Measurements from ENCODE around the gene ZNF571.

ZNF571 gene

DNA sequence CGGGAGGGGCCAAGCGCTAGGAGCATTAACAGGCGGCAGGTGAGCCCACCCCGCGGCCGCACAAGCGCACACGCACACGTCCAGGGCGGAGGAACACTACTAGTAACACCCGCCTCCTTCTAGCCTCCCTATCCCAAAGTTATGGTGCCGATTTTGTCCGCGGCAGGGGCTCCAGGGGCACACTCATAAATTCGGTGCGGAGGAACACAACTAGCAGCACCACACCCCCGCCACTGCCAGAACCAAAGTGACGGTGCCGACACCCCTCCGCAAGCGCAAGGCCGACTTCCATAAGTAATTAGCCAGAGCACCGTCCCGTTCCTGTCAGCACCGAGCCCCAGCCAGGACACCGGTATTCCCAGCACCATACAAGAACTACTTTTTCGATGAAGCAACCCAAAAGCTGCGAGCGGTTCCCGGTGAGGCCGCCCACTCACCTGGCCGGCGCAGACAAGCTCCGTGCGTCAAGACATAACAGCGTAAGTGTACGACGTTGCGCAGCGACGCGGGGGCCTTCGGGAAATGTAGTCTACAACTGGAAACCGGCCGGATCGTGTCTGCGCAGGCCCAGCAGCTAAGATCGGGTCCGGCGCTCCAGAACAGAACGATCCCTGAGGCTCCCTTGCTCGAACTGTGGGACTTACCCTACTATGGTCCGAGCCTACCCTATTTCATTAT lies at the start of gene ZNF571, which contains the start of gene ZNF540:
Gene ZNF571, minus strand, starts transcription at position 489 of the 678 bp plus-strand sequence. CDS start 8,116 bp downstream, outside the sequence.
Gene ZNF540, plus strand, starts transcription at position 573 of the 678 bp plus-strand sequence. CDS start 3,572 bp downstream, outside the sequence.
- peaks cover 19% of the 10 kb centered on the region for H3K4me1 Mint-ChIP-seq (ENCODE audit: low read depth)
- H3K36me3 Mint-ChIP-seq (ENCODE audit: low read depth): peaks cover 11% of the 10 kb centered on the region
- peaks cover 6% of the 10 kb centered on the region for H3K27me3 Mint-ChIP-seq
- H3K4me3 Mint-ChIP-seq: peak within 1 kb of the TSS; percentile 95
- intact Hi-C loops (cut with micrococcal nuclease): loop anchor here (2.0 to 10.0 kb wide), 3 partner anchors 60 to 222 kb away; partner anchors contain the start of genes ZFP30, ZNF527 and ZNF570
- H3K9me3 Mint-ChIP-seq: peaks cover 56% of the 10 kb centered on the region
- peak within 1 kb of the TSS; percentile 82 for H3K27ac Mint-ChIP-seq

DNA sequence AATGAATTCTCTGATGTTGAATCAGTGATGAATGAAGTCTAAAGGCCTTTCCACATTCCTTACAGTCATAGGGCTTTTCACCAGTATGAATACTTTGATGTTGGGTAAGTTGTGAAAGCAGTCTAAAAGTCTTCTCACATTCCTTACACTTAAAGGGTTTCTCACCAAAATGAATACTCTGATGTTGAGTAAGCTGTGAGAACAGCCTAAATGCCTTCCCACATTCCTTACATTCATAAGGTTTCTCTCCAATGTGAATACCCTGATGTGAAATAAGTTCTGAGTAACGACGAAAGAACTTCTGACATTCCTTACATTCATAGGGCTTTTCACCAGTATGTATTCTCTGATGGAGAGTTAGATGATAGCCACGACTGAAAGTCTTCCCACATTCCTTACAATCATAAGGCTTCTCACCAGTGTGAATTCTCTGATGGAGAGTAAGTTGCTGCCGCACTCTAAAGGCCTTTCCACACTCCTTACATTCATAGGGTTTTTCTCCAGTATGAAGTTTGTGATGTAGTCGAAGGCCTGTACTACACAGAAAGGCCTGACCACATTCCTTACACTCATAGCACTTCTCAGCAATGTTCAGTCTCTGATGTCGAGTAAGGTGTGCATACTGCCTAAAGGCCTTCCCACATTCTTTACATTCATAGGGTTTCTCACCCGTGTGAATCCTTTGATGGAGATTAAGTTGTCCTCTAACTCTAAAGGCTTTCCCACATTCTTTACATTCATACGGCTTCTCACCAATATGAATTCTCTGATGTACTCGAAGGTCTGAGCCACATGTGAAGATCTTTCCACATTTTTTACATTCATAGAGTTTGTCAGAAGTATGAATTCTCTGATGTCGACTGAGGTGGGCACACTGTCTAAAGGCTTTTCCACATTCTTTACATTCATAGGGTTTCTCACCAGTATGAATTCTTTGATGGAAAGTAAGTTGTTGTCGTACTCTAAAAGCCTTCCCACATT lies 40.8 kb upstream of the ZNF571 start:
- H3K4me1 Mint-ChIP-seq (ENCODE audit: low read depth): no peaks in the 10 kb centered on the region
- no peaks in the 10 kb centered on the region for H3K27me3 Mint-ChIP-seq
- peaks cover 79% of the 10 kb centered on the region for H3K9me3 Mint-ChIP-seq
- H3K36me3 Mint-ChIP-seq (ENCODE audit: low read depth): peaks cover 45% of the 10 kb centered on the region
- H3K27ac Mint-ChIP-seq: no peak overlapping the region
- H3K4me3 Mint-ChIP-seq: no peak overlapping the region
- intact Hi-C loops (cut with micrococcal nuclease): no loop called here

DNA sequence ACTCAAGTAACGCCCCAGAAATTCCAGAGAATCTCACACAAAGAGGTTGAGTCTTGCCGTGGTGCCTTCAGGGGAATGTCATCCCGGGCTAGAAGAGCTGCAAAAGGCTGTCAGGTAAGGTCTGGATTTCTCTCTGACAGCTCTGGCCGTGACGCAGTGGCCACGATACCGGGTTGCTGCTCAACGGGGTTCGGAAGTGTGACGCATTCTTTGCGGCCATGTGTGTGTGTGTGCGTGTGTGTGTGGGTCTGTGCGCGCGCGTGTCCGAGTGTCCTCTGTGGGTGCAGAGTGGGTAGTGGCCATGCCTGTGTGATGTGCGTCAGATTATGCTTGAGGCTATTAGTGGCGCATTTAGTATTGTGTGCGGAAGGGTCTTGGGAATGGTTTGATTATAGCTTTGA lies 390 bp upstream of the ZNF571 start:
- H3K36me3 Mint-ChIP-seq (ENCODE audit: low read depth): peaks cover 11% of the 10 kb centered on the region
- peaks cover 6% of the 10 kb centered on the region for H3K27me3 Mint-ChIP-seq
- H3K4me1 Mint-ChIP-seq (ENCODE audit: low read depth): peaks cover 19% of the 10 kb centered on the region
- H3K9me3 Mint-ChIP-seq: peaks cover 54% of the 10 kb centered on the region
- H3K27ac Mint-ChIP-seq: peak overlapping the region; percentile 82
- intact Hi-C loops (cut with micrococcal nuclease): loop anchor here (2.0 to 10.0 kb wide), 3 partner anchors 60 to 223 kb away; partner anchors contain the start of genes ZFP30, ZNF527 and ZNF570
- H3K4me3 Mint-ChIP-seq: peak overlapping the region; percentile 95

DNA sequence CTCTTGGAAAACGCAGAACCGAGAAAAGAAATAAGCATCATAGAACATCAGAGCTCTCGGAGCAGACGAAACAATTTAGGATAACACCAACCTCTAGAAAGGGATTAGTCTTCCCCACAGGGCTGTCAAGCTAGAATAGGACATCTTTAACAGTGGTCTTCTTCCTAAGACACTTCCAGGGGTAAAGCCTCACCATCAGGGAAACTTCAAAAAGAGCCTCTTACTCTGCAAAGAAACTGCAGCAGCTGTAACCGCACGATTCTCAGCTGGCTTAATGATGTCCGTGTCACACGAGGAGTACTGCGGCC lies 642 bp downstream of the ZNF571 start:
- Mint-ChIP-seq H3K27me3 (peaks cover 6% of the 10 kb centered on the region), H3K9me3 (peaks cover 57% of the 10 kb centered on the region), H3K27ac (peak overlapping the region; percentile 82), H3K36me3 (ENCODE audit: low read depth) (peaks cover 11% of the 10 kb centered on the region), H3K4me3 (peak overlapping the region; percentile 95), H3K4me1 (ENCODE audit: low read depth) (peaks cover 19% of the 10 kb centered on the region)
- intact Hi-C loops (cut with micrococcal nuclease): loop anchor here (2.0 to 10.0 kb wide), 3 partner anchors 61 to 222 kb away; partner anchors contain the start of genes ZFP30, ZNF527 and ZNF570

DNA sequence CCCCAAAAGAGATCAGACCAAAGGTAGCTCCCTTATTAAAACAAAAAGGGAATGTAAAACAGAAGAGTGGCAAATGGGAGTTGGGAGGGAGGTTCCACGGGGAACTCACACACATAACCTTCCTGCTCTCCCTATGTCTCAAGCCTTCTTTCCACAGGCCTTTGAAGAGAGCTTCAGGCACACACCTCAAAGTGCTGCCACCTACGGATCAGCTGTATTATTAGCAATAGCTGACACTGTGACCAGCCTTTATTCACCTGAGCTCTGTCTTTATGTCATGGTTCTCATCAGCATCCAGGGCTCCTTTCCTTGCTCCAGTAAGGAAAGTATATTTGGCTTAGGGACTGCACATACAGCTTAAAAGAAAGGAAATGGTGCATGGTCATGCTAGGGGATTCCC lies 11.3 kb downstream of the ZNF571 start:
- Mint-ChIP-seq H3K4me1 (ENCODE audit: low read depth) (no peaks in the 10 kb centered on the region), H3K27ac (no peak overlapping the region), H3K36me3 (ENCODE audit: low read depth) (peaks cover 27% of the 10 kb centered on the region), H3K4me3 (no peak overlapping the region), H3K27me3 (no peaks in the 10 kb centered on the region), H3K9me3 (peaks cover 48% of the 10 kb centered on the region)
- intact Hi-C loops (cut with micrococcal nuclease): no loop called here

DNA sequence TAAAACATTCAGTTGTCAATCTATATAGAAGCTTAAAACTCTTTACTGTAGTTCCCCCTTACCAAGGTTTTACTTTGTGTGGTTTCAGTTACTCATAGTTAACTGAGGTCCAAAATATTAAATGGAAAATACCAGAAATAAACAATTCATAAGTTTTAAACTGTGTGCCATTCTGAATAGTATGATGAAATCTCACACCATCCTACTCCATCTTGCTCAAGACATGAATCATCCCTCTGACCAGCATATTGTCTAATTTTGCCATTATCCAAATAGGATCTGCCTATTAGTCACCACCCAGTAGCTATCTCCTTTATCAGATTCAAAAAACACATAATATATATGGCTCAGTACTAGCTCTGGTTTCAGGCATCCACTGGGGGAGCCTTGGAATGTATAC lies 22.4 kb downstream of the ZNF571 start:
- Mint-ChIP-seq H3K4me1 (ENCODE audit: low read depth) (no peaks in the 10 kb centered on the region), H3K27me3 (no peaks in the 10 kb centered on the region), H3K9me3 (peaks cover 44% of the 10 kb centered on the region), H3K4me3 (no peak overlapping the region), H3K27ac (no peak overlapping the region), H3K36me3 (ENCODE audit: low read depth) (peaks cover 58% of the 10 kb centered on the region)
- intact Hi-C loops (cut with micrococcal nuclease): no loop called here

DNA sequence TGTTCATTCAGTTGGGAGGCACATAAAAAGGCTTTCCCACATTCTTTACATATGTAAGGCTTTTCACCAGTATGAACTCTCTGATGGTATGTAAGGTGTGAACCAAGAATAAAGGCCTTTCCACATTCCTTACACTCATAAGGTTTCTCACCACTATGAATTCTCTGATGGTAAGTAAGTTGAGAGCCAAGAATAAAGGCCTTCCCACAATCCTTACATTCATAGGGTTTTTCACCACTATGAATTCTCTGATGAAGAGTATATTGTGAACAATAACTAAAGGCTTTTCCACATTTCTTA lies 29.3 kb downstream of the ZNF571 start:
- H3K27me3 Mint-ChIP-seq: no peaks in the 10 kb centered on the region
- H3K27ac Mint-ChIP-seq: no peak overlapping the region
- H3K36me3 Mint-ChIP-seq (ENCODE audit: low read depth): peaks cover 59% of the 10 kb centered on the region
- intact Hi-C loops (cut with micrococcal nuclease): no loop called here
- peaks cover 91% of the 10 kb centered on the region for H3K9me3 Mint-ChIP-seq
- no peaks in the 10 kb centered on the region for H3K4me1 Mint-ChIP-seq (ENCODE audit: low read depth)
- no peak overlapping the region for H3K4me3 Mint-ChIP-seq

DNA sequence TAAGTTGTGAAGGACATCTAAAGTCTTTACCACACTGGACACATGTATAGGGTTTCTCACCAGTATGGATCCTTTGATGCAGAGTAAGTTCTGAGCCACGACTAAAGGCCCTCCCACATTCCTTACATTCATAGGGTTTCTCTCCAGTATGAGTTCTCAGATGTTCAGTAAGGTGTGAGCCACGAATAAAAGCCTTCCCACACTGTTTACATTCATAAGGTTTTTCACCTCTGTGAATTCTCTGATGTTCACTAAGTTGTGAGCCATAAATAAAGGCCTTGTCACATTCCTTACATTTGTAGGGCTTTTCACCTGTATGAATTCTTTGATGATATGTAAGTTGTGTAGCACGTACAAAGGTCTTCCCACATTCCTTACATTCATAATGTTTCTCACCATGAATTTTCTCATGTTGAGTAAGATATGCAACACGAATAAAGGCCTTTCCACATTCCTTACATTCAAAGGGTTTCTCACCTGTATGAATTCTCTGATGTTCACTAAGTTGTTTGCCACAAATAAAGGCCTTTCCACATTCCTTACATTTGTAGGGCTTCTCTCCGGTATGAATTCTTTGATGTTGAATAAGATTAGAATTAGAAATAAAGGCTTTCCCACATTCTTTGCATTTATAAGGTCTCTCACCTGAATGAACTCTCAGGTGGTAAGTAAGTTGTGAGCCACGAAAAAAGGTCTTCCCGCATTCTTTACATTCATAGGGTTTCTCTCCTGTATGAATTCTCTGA lies 29.8 kb downstream of the ZNF571 start:
- Mint-ChIP-seq H3K36me3 (ENCODE audit: low read depth) (peaks cover 54% of the 10 kb centered on the region), H3K27me3 (no peaks in the 10 kb centered on the region), H3K4me3 (no peak overlapping the region), H3K9me3 (peaks cover 86% of the 10 kb centered on the region), H3K4me1 (ENCODE audit: low read depth) (no peaks in the 10 kb centered on the region), H3K27ac (no peak overlapping the region)
- intact Hi-C loops (cut with micrococcal nuclease): no loop called here

DNA sequence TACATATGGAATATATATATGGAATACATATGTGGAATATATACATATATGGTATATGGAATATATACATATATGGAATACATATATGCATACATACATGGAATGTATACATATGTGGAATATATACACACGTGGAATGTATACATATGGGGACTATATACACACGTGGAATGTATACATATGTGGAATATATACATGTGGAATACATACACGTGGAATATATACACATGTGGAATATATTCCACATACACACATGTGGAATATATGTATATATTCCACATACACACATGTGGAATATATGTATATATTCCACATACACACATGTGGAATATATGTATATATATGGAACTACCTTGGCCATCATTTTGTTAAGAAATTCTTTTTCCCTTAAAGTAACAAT lies 31.1 kb downstream of the ZNF571 start:
- intact Hi-C loops (cut with micrococcal nuclease): no loop called here
- Mint-ChIP-seq H3K27me3 (no peaks in the 10 kb centered on the region), H3K4me3 (no peak overlapping the region), H3K9me3 (peaks cover 86% of the 10 kb centered on the region), H3K4me1 (ENCODE audit: low read depth) (no peaks in the 10 kb centered on the region), H3K27ac (no peak overlapping the region), H3K36me3 (ENCODE audit: low read depth) (peaks cover 43% of the 10 kb centered on the region)

DNA sequence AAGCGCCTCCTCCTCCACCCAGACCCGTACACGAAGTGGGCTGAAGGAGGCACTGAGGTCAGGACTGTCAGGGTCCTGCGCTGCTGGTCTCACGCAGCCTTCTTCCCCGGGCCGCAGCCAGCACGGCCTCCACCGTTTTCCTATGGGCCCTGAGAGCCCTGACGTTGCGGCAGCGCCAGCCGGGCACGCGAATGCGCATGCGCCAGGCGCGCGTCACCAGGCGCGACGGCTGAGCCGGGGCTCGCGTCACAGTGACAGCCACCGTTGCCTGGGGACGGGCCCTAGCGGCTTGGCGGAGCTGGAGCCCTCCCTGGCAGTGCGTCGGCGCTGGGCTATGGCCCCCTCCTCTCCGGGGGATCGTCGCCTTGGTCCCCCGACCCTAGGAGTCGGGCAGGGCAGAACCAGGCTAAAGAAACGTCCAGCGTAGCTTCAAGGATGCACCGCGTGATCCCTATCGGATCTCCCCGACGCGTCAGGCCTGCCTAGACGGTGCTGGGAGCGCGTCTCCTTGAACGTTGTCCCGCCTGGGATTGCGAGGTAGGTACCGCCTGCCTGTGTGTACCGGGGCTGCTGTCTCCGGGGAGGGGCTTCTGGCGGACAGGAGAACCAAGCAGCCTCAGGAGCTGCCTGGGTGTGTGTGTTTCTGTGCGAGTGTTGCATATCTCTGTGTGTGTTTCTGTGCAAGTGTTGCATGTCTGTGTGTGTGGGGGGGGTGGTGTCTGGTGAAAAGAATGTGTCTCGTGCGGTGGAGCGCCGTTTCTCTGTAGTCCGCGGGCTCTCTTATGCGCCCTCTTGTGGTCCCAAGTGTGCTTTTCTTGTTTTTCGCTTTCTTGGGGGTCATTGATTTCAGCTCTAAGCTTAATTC lies 43.2 kb downstream of the ZNF571 start:
- H3K4me3 Mint-ChIP-seq: peak overlapping the region; percentile 79
- peaks cover 13% of the 10 kb centered on the region for H3K4me1 Mint-ChIP-seq (ENCODE audit: low read depth)
- H3K9me3 Mint-ChIP-seq: peaks cover 94% of the 10 kb centered on the region
- peaks cover 20% of the 10 kb centered on the region for H3K36me3 Mint-ChIP-seq (ENCODE audit: low read depth)
- peak overlapping the region; percentile 71 for H3K27ac Mint-ChIP-seq
- no peaks in the 10 kb centered on the region for H3K27me3 Mint-ChIP-seq
- intact Hi-C loops (cut with micrococcal nuclease): no loop called here

DNA sequence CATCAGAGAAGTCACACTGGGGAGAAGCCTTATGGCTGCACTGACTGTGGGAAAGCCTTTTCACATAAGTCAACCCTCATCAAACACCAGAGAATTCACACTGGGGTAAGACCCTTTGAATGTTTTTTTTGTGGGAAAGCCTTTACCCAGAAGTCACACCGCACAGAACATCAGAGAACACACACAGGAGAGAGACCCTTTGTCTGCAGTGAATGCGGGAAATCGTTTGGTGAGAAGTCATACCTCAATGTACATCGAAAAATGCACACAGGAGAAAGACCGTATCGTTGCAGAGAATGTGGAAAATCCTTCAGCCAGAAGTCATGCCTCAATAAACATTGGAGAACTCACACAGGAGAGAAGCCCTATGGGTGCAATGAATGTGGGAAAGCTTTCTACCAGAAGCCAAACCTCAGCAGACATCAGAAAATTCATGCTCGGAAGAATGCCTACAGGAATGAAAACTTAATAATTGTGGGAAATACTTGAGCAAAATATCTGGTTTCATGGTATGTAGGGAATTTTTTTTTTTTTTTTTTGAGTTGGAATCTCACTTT lies 57.1 kb downstream of the ZNF571 start:
- Mint-ChIP-seq H3K27me3 (no peaks in the 10 kb centered on the region), H3K4me1 (ENCODE audit: low read depth) (no peaks in the 10 kb centered on the region), H3K4me3 (no peak overlapping the region), H3K36me3 (ENCODE audit: low read depth) (no peaks in the 10 kb centered on the region), H3K9me3 (peaks cover 61% of the 10 kb centered on the region), H3K27ac (no peak overlapping the region)
- intact Hi-C loops (cut with micrococcal nuclease): no loop called here

DNA sequence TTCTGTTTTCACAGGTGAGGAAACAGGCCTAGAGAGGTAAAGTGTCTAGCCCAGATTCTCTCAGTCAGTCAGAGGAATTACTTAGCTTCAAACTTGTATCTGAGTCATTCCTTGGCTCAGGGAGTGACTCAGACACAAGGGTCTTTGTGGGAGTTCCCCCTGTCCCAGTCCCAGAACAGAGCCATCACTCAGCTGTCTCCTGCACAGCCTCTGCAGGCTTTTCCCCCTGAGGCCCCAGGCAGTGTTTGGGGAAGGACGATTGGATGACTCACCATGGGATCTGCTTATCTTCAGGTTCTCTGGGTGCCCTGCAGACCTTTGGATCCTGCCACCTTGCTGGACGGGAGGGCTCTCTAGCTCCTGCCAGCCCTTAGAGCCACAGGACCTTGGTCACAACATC lies 74.7 kb downstream of the ZNF571 start:
- H3K4me3 Mint-ChIP-seq: no peak overlapping the region
- no peaks in the 10 kb centered on the region for H3K27me3 Mint-ChIP-seq
- no peaks in the 10 kb centered on the region for H3K36me3 Mint-ChIP-seq (ENCODE audit: low read depth)
- intact Hi-C loops (cut with micrococcal nuclease): no loop called here
- H3K9me3 Mint-ChIP-seq: peaks cover 82% of the 10 kb centered on the region
- no peaks in the 10 kb centered on the region for H3K4me1 Mint-ChIP-seq (ENCODE audit: low read depth)
- H3K27ac Mint-ChIP-seq: no peak overlapping the region
